M059J (cell line): ENCODE data around the gene STAT5A. TPM values are rescaled to one million over a fixed set of nuclear protein-coding genes. Genes with fewer than 3 reads are reported as not detected.
"Not testable (repeated sequence)": the region's sequence is repeated elsewhere in the genome, so short reads cannot be mapped to it uniquely, and the experiment has no call there.

ENCODE experiments used
- DNase-seq: peaks from one replicate; pipeline ENCODE4 v3.0.0-alpha.2; 2012; ENCODE audit warnings: low read depth
- total RNA-seq: library from RNA; depleted of rRNA; stranded (reverse); fragments of >200 nt; shearing (Covaris generic); gene quantifications from 2 replicates; pipeline ENCODE4 v1.2.3, GENCODE V29; 2014

Gene STAT5A
- total RNA-seq, 1 experiment from 2014 or later: 12.4 TPM

GRCh38 chr17:42285346-42286050 is 2.8 kb upstream of the STAT5A start:
- no peak for DNase-seq

DNA sequence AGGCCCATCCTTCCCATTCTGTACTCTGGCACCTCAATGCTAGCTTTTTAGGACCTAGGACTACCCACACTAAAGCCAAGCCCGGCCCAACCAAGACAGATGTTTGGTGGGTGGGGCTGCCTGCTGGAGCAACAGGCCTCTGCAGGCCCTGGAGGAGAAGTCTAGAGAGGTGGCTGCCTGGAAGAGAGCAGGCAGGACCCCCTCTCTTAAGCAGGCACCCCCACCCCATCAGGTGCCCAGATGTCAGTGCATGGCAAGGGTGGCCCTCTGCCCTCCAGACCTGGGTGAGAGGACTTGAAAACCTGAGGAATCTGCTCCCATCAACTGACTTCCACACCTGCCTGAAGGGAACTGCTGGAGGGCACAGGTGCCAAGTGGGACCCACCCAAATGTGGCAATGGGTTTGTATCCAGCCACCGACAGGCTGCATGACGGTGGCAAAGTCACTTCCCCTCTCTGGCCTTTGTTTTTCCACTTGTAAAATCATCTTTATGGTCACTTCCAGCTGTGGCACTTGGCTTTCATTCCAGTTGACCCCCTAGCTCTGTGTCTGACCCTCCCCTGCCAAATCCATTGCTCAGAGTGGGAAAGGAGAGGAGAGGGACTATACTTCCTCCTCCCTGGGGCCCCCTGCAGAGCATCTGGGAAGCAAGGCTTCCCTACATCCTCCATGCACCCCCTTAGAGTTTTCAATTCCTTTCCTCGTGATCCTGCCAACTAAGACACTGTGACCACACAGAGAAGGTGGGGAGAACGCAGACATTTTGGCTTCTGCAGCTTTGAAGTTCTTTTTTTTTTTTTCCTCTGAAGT is 1.7 kb upstream of the STAT5A start:
- no peak for DNase-seq

- no peak for DNase-seq
Measured at GRCh38 chr17:42287305-42287976, 857 bp upstream of the STAT5A start.

- DNase-seq: no peak
Measured at GRCh38 chr17:42288803-42289610, 709 bp downstream of the STAT5A start.

DNA sequence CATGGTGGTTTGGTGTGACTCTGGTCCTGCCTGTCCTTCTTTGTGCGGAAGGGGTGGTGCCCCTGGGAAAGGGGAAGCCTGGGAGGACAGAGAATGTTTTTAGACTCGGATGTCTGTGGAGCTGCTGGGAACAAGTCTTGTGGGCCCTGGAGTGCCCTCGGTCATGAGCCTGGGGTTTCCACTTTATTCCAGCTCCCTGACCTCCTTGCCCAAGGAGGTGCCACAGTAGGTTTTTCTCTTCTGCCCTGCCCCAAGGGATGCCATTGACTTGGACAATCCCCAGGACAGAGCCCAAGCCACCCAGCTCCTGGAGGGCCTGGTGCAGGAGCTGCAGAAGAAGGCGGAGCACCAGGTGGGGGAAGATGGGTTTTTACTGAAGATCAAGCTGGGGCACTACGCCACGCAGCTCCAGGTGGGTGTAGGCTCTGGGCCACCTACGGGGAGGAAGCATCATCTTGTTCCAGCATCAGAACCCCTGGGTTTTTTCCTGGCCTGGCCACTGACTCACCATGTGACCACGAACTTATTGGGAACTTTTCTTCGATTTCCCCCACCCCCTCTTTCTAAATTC is 1.4 kb downstream of the STAT5A start:
- no peak for DNase-seq

DNA sequence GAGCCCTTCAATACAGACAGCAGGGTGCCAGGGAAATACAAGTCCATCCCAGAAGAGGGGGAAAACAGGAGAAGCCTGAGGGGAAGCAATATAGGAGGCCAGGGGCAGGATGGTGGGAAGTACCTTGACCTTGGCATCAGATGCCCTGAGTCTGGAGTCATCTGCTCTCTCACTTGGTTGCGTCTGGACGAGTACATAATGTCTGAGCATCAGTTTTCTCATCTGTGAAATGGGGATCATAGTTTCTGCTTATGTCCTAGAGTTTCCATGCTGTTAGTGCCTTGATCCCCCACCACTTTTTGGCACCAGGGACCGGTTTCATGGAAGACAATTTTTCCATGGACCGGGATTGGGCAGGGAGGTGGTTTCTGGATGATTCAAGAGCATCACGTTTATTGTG is 2.3 kb downstream of the STAT5A start:
- DNase-seq: no peak

- DNase-seq: no peak
Measured at GRCh38 chr17:42291129-42291528, 2.8 kb downstream of the STAT5A start.

DNA sequence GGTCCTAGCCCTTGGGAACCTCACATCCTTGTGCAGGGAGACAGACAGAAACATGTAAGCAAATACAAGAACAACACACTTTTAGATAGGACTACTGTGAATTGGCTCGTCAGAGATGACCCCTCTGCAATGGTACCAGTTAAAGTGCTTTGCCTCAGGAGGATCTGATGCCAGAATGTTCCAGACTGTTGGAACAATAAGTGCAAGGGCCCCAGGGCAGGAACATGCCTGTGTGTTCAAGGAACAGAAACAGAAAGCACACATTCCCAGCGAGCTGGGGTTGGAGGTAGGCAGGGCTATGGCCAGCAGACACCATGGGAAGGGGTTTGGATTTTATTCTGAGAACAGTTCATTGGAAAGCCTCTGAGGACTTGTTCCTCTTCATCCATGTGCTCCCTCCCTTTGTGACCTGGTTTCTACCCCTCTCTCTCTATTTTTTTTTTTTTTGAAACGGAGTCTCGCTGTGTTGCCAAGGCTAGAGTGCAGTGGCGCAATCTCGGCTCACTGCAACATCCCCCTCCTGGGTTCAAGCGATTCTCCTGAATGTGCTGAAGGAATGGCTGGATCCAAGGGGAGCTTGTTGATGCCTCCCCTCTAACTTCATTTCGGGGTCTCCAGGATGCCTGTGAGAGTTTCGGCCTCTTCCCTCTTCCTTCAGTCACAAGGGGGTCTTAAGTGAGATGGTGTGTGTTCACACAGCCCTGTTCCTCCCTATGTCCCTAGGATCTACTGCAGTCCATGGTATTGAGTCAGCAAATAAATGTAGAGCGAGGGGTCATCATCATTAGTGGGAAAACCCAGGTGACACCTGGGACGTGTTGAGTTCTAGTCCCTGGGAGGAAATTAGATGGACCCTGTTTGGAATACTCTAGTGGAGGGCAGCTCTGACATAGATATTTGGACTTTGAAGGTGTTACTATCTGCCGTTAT is 6.4 kb downstream of the STAT5A start:
- DNase-seq: no peak

GRCh38 chr17:42296012-42296411 is 7.7 kb downstream of the STAT5A start:
- DNase-seq: no peak

DNA sequence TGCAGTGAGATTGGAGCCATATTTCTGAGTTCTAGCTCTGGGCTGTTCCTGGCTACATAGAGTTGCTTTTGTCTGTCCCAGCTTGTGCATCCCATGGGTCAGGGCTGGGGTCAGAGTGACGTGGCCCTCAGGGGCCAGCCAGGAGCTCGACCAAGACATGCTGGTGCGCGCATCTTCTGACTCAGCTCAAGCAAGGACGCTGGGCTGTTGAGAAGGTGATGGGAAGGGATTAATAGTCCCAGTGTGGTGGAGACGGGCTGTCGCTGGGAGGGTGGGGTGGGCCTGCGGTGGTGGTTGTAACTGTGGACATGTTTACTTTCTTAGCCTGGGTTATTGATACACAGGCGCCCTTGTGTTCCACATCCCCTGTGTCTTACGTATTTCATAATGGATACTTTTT is 9.5 kb downstream of the STAT5A start:
- DNase-seq: not testable (repeated sequence)

DNA sequence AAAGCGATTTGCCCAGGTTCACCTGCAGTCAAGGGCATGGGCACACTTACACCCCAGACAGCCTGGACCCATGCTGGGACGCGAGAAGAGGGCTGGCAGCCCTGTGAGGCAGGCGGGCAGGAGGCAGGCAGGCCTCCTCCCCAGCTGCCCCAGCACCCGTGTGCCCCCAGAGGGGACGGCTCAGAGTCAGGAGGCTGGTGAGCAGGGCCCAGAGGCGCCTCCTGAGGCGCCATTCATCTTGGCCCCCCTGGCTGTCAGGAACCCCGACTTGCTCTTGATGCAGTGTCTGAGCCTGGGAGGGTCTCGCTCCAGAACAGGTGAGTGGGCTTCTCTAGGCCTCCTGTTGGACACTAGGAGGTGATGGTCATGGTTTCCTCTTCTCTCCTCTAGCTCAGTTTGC is 11.1 kb downstream of the STAT5A start:
- not testable (repeated sequence) for DNase-seq

- DNase-seq: not testable (repeated sequence)
Measured at GRCh38 chr17:42299913-42300312, 11.6 kb downstream of the STAT5A start.

DNA sequence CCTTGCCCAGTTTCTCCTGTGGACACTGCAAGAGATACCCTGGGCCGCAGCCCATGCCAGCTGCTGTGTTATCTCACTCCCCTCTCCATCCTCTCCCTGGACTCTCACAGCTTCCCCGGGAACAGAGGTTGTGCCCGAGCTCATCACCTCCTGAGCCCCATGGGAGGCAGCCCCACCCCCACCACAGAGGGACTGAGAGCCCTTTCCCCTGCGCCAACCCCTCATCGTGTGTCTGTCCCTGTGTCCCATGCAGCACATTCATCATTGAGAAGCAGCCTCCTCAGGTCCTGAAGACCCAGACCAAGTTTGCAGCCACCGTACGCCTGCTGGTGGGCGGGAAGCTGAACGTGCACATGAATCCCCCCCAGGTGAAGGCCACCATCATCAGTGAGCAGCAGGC is 12.7 kb downstream of the STAT5A start:
- DNase-seq: no peak

- DNase-seq: no peak
Measured at GRCh38 chr17:42303694-42304093, 15.4 kb downstream of the STAT5A start.

DNA sequence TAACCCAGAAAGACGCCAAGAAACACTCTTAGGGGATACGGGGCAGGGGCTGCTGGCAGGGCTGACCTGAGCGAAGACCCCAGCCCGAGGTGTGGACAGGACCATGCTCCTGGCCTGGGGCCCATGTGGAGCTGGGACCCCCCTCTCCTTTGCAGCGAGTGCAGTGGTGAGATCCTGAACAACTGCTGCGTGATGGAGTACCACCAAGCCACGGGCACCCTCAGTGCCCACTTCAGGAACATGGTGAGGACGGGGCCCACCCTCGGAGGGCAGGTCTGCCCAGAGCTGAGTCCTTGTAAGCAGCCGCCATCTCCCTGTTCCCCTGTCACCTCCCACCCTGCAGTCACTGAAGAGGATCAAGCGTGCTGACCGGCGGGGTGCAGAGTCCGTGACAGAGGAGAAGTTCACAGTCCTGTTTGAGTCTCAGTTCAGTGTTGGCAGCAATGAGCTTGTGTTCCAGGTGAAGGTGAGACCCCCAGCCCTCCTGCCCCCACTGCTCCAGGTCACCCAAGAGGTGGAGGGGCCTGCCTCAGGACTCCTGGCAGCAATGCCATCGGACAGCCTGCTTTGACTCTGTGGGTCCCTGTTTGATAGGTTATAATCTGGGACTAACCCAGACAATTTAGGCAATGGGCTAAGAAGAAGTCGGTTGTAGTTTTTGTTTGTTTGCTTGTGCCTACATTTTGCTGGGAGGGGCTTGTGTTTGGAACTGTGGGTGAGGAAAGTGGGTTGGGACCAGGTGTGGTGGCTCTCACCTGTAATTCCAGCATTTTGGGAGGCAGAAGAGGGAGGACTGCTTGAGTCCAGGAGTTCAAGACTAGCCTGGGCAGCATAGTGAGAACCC is 16.1 kb downstream of the STAT5A start:
- no peak for DNase-seq

DNA sequence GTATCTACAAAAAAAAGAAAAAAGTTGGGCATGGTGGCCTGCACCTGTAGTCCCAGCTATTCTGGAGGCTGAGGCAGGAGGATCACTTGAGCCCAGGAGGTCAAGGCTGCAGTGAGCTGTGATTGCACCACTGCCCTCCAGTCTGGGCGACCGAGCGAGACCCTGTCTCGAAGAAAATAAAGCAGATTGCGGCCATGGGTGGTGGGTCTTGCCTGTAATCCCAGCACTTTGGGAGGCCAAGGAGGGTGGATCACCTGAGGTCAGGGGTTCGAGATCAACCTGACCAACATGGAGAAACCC is 16.7 kb downstream of the STAT5A start:
- DNase-seq: not testable (repeated sequence)

GRCh38 chr17:42305543-42306384 is 17.5 kb downstream of the STAT5A start:
- DNase-seq: no peak

DNA sequence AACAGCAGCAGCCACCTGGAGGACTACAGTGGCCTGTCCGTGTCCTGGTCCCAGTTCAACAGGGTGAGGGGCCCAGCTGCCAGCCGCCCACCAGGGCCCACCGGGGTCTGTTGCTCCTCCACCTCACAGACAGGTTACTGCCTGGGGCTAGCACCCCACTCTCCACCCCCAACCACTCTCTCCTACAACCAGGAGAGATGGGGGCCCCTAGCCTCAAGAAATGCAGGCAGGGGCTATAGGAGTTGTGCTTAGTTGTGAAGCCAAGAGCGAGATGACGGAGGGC is 18.0 kb downstream of the STAT5A start:
- no peak for DNase-seq

DNA sequence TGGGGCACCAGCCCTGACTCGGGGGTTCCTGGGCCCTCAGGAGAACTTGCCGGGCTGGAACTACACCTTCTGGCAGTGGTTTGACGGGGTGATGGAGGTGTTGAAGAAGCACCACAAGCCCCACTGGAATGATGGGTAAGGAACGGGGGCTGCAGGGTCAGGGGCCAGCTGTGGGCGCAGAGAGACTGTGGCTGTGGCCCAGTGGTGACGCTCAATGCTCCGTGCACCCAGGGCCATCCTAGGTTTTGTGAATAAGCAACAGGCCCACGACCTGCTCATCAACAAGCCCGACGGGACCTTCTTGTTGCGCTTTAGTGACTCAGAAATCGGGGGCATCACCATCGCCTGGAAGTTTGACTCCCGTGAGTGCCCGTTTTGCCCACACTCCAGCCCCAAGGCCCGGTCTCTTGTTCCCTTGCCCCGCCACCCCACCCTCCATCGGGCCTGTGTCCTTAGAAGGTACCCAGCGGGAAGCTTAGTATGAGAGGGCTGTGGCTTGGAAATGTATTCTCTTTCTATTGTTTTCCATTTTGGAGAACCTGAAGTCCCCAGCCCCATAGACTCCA is 19.1 kb downstream of the STAT5A start:
- no peak for DNase-seq
